Activated CD4-positive, alpha-beta T cell treated with anti-CD3 and anti-CD28 coated beads, Interleukin-2, amount 50 U/mL, for 24 hours (primary cell): ENCODE measurements around the gene EIF5AL1.
"Not testable (repeated sequence)": the region's sequence is repeated elsewhere in the genome, so short reads cannot be mapped to it uniquely, and the experiment has no call there.

ENCODE experiments used
- DNase-seq, 2 donors: peaks; one replicate each; pipeline ENCODE4 v3.0.0-alpha.2; 2020; ENCODE audit warnings: low read depth in 1 of 2, low spot score in 1 of 2

EIF5AL1 gene

DNA sequence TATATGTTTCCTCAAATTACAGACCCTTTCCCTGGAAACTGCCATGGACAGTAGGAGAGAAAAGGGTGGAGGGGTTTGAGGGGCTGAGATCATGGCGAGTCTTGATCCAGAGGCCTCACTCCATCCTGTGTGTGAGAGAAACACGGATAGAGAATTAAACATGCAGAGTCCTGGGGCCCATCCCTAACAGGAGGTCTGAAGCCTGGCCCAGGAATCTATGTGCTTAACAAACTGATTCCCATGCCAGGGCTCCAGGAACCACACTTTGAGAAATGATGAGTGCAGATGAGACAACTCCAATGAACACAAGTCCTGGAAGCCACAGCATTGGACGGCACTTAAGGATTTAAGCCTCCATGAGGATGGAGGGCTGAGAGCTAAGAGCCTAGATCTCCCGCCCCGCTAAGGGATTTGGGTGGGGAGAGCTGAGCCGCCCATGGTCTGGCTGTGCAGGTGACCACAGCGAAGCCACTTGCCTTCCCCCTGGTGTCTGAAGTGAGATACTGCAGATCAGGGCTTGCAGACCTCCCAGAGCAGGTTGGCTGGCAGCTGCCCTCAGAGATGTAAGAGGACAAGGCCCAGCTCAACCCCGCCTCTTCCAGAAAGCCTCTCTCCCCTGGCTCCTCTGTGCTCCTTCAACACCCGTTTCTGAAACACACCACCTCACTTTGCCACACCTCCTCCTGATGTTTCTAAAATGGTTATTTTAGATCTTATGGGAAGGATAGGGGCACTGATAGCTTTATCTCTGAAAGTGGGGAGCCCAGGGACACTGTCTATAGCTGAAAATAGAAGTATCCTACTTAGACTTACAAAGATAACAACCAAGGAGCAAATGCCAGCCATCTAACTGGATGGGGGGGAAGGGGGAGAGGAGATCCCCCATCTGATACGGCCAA is 24.8 kb upstream of the EIF5AL1 start:
- no peak for DNase-seq

- DNase-seq, result no peak
These were observed 24.0 kb upstream of the EIF5AL1 start for GRCh38 chr10:79488336-79488735.

DNA sequence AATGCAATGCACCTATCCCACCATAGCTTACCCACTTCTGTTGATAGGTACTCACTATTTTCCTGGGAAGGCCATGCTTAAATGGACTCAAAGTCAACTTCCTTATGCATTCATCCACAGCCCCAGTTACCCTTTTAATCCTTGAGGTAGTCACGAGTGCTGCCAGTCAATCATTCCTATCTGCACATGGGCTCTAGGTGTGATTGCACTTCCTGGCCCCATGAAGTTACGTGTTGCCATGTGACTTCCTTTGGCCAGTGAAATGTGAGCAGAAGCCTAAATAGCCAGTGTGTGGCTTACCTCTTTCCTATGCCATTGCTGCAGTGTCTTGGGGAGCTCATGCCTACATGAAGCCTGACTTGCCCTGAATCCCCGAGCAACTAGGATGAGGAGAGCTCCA is 23.5 kb upstream of the EIF5AL1 start:
- no peak for DNase-seq

- DNase-seq, result no peak
These were observed 21.8 kb upstream of the EIF5AL1 start for GRCh38 chr10:79490400-79491142.

DNA sequence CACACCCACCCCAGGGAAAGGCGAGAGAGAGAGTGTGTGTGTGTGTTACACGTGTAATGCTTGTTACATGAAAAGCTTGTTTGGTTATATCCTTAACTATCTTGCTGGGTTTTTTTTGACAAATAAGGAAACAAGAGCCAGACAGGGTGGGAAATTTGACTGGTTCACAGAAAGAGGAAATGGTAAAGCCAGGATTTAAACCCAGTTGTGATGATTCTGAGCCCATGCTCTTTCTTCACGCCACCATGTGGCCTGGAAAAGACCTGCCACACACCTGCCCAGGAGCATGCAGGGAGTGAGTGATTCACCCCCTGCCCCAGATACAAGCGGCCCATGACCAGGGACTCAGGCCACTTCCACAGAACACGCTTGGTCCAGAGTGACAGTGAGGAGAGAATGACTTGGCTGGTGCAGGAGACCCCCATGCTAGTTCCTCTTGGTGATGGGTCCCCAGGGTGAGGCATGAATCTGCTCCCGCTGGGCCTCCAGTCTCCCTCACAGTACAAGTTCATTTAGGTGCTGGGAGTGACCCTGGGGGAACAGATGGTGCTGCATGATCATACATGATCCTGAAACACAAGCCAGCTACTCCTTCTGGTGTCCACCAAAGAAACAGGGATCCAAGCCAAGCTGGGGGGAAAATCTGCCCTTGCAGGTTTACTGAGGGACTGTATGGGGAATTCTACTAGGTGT is 21.0 kb upstream of the EIF5AL1 start:
- no peak for DNase-seq

- no peak for DNase-seq
These were observed 20.1 kb upstream of the EIF5AL1 start for GRCh38 chr10:79492256-79492655.

DNA sequence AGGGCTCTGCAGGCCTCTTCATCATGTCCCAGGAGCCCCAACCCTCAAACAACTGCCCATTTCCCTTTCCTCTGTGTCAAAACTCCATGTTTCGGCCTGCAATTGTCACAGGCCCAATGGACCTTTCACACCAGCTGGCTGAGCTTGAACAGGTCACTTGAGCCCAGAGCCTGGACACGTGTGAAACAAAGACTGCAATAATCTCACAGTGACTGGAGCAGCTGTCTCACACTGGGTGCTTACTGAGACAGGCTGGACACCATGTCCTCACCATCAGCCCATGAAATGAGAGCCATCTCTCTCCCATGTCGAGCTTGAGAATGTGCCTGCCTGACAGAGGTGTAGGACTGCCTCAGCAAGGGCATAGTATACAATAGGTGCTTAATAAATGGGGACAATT is 19.5 kb upstream of the EIF5AL1 start:
- no peak for DNase-seq

DNA sequence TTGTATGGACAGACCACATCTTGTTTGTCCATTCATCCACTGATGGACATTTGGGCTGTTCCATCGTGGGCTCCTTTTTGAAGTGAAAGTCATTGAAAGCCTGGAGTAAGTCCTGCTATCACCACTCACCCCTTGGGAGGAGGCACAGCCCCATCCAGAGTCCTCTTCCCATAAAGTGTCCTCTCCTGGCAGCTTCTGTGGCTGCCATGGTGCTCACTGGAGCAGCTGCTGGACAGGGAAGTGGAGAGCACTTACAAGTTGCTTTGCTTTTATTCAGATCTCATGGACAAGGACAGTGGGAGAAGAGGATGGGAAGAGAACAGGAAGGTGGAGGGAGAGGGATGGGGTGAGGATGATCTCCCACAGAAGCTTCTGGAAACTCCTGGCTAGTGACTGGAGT is 18.5 kb upstream of the EIF5AL1 start:
- no peak for DNase-seq

- DNase-seq, result no peak
These were observed 17.2 kb upstream of the EIF5AL1 start for GRCh38 chr10:79494871-79495705.

- no peak for DNase-seq
These were observed 16.5 kb upstream of the EIF5AL1 start for GRCh38 chr10:79495791-79496190.

- no peak for DNase-seq
These were observed 15.4 kb upstream of the EIF5AL1 start for GRCh38 chr10:79496896-79497295.

GRCh38 chr10:79498291-79498829 is 14.0 kb upstream of the EIF5AL1 start:
- DNase-seq, result no peak

- DNase-seq, result no peak
These were observed 9.6 kb upstream of the EIF5AL1 start for GRCh38 chr10:79502561-79503309.

DNA sequence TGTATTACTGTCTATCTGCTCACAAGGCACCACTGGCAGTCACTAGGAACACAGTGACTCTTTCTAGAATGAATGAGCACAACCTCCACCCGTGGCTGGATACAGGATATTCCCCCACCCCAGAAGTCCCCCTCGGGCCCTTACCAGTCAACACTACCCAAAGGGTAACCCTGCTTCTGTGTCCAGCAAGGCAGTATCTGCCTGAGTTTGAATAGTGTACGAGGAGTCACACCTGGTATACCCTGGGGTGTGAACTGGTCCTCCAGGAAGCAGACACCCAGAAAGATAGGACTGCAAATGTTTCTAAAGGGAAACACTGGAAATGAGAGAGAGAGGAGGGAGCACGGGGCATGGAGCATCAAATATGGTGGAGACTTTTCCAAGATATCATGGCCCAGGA is 8.5 kb upstream of the EIF5AL1 start:
- DNase-seq, result not testable (repeated sequence)

DNA sequence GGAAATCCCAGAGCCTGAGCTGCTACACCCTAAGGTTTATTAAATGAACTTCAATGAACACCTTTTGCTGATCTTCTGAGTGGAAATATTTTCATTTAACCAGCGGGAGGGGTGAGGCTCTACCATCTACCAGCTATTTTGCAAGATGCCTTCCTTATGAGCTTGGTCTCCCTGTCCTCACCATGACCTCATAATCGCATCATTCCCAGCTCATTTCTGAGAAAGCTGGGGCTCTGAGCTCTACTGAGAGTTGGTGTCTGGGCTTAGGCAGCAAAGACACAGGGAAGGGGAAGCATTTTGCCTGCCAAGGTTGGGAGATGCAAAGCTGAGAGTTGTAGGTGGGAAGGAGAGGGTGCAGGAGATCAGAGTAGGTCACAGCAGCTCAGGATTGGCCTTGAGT is 7.8 kb upstream of the EIF5AL1 start:
- DNase-seq, result not testable (repeated sequence)

DNA sequence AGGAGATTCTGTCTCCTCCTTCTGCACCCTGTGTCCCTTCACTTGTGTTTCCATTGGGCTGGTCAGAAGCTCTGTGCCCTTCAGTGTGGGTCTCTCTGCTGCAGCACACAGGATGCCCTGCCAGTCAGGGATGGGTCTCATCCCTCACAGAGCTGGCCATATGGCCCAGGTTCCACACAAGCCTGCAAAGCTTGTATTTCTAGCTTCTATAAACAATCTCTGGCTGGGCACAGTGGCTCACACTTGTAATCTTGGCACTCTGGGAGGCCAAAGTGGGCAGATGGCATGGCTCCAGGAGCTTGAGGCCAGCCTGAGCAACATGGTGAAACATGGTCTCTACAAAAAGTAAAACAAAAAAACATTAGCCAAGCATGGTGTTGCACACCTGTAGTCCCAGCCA is 7.0 kb upstream of the EIF5AL1 start:
- not testable (repeated sequence) for DNase-seq

DNA sequence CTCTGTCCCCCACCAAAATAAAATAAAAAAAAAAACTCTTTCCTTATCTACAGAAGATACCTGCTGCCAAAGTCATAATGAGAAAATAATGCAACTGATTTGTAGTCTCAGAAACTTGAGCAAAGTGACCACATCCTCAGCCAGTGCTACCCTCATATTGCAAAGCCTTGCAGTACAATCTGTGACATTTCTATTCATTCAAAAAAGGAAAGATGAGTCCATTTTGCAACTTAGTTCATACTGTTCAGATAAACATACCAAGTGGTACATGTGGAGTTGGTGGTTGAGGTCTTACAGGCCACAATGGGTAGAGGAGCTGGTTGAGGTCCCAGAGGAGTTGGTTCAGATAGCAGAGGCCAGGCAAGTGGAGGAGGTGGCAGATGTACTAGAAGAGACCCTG is 6.5 kb upstream of the EIF5AL1 start:
- no peak for DNase-seq

GRCh38 chr10:79507440-79508167 is 4.7 kb upstream of the EIF5AL1 start:
- DNase-seq, result no peak

- not testable (repeated sequence) for DNase-seq
These were observed 4.1 kb upstream of the EIF5AL1 start for GRCh38 chr10:79508245-79508644.
